ENCODE data around the gene TRAF2.

Gene TRAF2

GRCh38 chr9:136949817-136950655, 63.7 kb downstream of the TRAF2 start:
- peak overlapping the region; percentile 81 for H3K27ac ChIP-seq
- no peaks in the 10 kb centered on the region for H3K36me3 ChIP-seq (ENCODE audit: insufficient read depth, low read length)
- no peaks in the 10 kb centered on the region for H3K9me3 ChIP-seq (ENCODE audit: low read depth, low read length)
- DNase-seq (ENCODE audit: low read depth, low spot score): peak; percentile 20
- peak overlapping the region; percentile 81 for H3K9ac ChIP-seq (ENCODE audit: insufficient read length)
- TF ChIP-seq POLR2AphosphoS5 (IDR thresholded peaks at IDR 0.05; ENCODE audit: borderline replicate concordance, low read depth, low read length) (peak; percentile 93), EZH2 (IDR thresholded peaks at IDR 0.05) (no peak), FOXP2 (optimal IDR thresholded peaks at IDR 0.05; ENCODE audit: control extremely low read depth, extremely low read length, insufficient read depth) (no peak)
- H3K4me3 ChIP-seq: peak overlapping the region; percentile 94

DNA sequence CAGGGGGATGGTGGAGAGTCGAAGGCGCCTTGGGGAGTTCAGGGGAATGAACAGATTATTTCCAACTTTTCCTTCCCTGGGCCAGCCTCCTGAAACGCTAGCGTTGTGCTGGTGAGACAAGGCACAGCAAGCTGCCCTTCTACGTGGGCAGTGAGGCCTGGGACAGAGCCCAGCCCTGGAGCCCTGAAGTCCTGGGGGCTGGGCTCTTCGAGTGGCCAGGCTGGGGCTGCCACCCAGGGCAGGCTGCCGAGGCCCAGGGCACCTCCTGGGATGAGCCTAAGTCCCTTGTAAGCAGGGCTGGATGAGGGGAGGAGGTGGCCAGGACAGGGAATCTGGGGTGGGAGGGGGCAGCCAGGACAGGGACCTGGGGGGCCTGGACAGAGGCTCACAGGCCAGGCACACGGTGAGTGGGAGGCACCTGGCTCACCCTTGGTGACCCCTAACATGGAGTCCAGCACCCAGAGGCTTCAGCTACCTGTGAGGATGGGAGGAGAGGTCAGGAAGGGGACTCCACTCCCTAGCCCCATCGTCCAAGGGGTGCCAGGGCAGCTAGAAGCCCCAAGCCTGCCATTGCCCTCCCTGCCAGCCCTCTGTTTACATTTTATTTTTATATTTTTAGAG, 64.5 kb downstream of the TRAF2 start:
- Histone ChIP-seq H3K9me3 (ENCODE audit: low read depth, low read length) (no peaks in the 10 kb centered on the region), H3K4me3 (peak overlapping the region; percentile 94), H3K36me3 (ENCODE audit: insufficient read depth, low read length) (no peaks in the 10 kb centered on the region), H3K27ac (peak overlapping the region; percentile 81), H3K9ac (ENCODE audit: insufficient read length) (peak overlapping the region; percentile 81)
- TF ChIP-seq FOXP2 (optimal IDR thresholded peaks at IDR 0.05; ENCODE audit: control extremely low read depth, extremely low read length, insufficient read depth) (no peak), POLR2AphosphoS5 (IDR thresholded peaks at IDR 0.05; ENCODE audit: borderline replicate concordance, low read depth, low read length) (no peak), EZH2 (IDR thresholded peaks at IDR 0.05) (no peak)
- no peak for DNase-seq (ENCODE audit: low read depth, low spot score)

GRCh38 chr9:136951541-136952320, 65.4 kb downstream of the TRAF2 start, which contains the start of gene LCN12:
Gene LCN12, plus strand, starts transcription at chr9:136952273. Its CDS starts 55 bp downstream, at chr9:136952328.
- H3K9ac ChIP-seq (ENCODE audit: insufficient read length): no peak within 1 kb of the TSS
- no peaks in the 10 kb centered on the region for H3K9me3 ChIP-seq (ENCODE audit: low read depth, low read length)
- no peak within 1 kb of the TSS for H3K27ac ChIP-seq
- no peak within 1 kb of the TSS for H3K4me3 ChIP-seq
- TF ChIP-seq FOXP2 (optimal IDR thresholded peaks at IDR 0.05; ENCODE audit: control extremely low read depth, extremely low read length, insufficient read depth) (no peak), POLR2AphosphoS5 (IDR thresholded peaks at IDR 0.05; ENCODE audit: borderline replicate concordance, low read depth, low read length) (no peak), EZH2 (IDR thresholded peaks at IDR 0.05) (no peak)
- DNase-seq (ENCODE audit: low read depth, low spot score): no peak
- no peaks in the 10 kb centered on the region for H3K36me3 ChIP-seq (ENCODE audit: insufficient read depth, low read length)

DNA sequence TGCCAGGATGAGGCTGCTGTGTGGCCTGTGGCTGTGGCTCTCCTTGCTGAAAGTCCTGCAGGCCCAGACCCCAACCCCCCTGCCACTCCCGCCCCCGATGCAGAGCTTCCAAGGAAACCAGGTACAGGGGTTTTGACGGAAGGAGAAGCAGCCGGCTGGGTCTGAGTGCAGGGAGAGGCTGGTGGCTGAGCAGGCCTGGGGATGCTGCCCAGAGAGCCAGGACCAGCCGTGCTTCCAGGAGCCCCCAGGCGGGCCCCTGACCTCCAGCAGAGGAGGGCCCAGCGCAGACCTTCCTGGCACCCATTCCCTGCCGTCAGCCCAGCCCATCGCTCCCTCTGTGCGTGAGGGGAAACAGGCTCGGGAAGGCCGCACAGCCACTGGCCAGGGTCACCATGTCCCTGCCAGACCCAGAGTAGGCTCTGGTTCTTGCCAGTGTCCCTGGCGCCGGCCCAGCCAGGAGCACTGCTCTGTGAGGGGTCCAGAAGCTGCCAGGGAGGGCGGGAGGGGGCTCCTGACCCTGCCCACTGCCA, 66.1 kb downstream of the TRAF2 start:
- H3K9me3 ChIP-seq (ENCODE audit: low read depth, low read length): no peaks in the 10 kb centered on the region
- no peak overlapping the region for H3K9ac ChIP-seq (ENCODE audit: insufficient read length)
- no peak overlapping the region for H3K4me3 ChIP-seq
- no peak overlapping the region for H3K27ac ChIP-seq
- DNase-seq (ENCODE audit: low read depth, low spot score): no peak
- no peaks in the 10 kb centered on the region for H3K36me3 ChIP-seq (ENCODE audit: insufficient read depth, low read length)
- TF ChIP-seq EZH2 (IDR thresholded peaks at IDR 0.05): no peak
- no peak for TF ChIP-seq FOXP2 (optimal IDR thresholded peaks at IDR 0.05; ENCODE audit: control extremely low read depth, extremely low read length, insufficient read depth)
- no peak for TF ChIP-seq POLR2AphosphoS5 (IDR thresholded peaks at IDR 0.05; ENCODE audit: borderline replicate concordance, low read depth, low read length)

GRCh38 chr9:136952876-136953770, 66.8 kb downstream of the TRAF2 start:
- Histone ChIP-seq H3K9me3 (ENCODE audit: low read depth, low read length) (no peaks in the 10 kb centered on the region), H3K9ac (ENCODE audit: insufficient read length) (no peak overlapping the region), H3K36me3 (ENCODE audit: insufficient read depth, low read length) (no peaks in the 10 kb centered on the region), H3K4me3 (no peak overlapping the region), H3K27ac (no peak overlapping the region)
- DNase-seq (ENCODE audit: low read depth, low spot score): no peak
- TF ChIP-seq POLR2AphosphoS5 (IDR thresholded peaks at IDR 0.05; ENCODE audit: borderline replicate concordance, low read depth, low read length) (no peak), FOXP2 (optimal IDR thresholded peaks at IDR 0.05; ENCODE audit: control extremely low read depth, extremely low read length, insufficient read depth) (no peak), EZH2 (IDR thresholded peaks at IDR 0.05) (no peak)

DNA sequence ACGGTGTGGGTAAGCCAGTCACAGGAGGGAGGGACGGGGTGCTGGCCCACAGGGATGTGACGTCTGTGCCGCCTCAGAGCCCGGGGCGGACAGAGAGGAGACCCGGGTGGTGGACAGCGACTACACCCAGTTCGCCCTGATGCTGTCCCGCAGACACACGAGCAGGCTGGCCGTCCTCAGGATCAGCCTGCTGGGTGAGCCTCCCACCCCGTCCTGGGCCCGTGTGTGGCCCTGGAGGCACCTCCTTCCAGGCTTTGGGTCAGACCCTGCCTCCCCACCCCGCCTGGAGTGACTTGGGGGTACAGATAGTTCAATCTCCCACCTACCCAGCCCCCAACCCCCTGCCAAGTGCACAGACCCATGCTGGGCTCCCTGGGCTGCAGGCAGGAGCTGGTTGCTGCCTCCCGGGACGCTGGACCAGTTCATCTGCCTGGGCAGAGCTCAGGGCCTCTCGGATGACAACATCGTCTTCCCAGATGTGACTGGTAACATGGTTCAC, 67.5 kb downstream of the TRAF2 start:
- DNase-seq (ENCODE audit: low read depth, low spot score): no peak

More for the DNA sequence above, 67.5 kb downstream of the TRAF2 start:
- Histone ChIP-seq H3K4me3 (no peak overlapping the region), H3K9ac (ENCODE audit: insufficient read length) (no peak overlapping the region), H3K36me3 (ENCODE audit: insufficient read depth, low read length) (no peaks in the 10 kb centered on the region), H3K9me3 (ENCODE audit: low read depth, low read length) (no peaks in the 10 kb centered on the region), H3K27ac (no peak overlapping the region)
- TF ChIP-seq FOXP2 (optimal IDR thresholded peaks at IDR 0.05; ENCODE audit: control extremely low read depth, extremely low read length, insufficient read depth) (no peak), POLR2AphosphoS5 (IDR thresholded peaks at IDR 0.05; ENCODE audit: borderline replicate concordance, low read depth, low read length) (no peak), EZH2 (IDR thresholded peaks at IDR 0.05) (no peak)

All from SK-N-MC (cell line).